ENCODE results near the gene DDX41.
"Not testable (repeated sequence)": the region's sequence is repeated elsewhere in the genome, so short reads cannot be mapped to it uniquely, and the experiment has no call there.

The DDX41 gene

GRCh38 chr5:177537389-177538361 is 20.9 kb upstream of the DDX41 start:
- DNase-seq, result no peak

- no peak for DNase-seq
Observed at GRCh38 chr5:177536386-177536785, 19.6 kb upstream of the DDX41 start.

- DNase-seq, result no peak
Observed at GRCh38 chr5:177535125-177535524, 18.4 kb upstream of the DDX41 start.

GRCh38 chr5:177534433-177534832 is 17.7 kb upstream of the DDX41 start:
- DNase-seq, result not testable (repeated sequence)

GRCh38 chr5:177531209-177531940 is 14.6 kb upstream of the DDX41 start:
- no peak for DNase-seq

GRCh38 chr5:177530638-177531037 is 13.9 kb upstream of the DDX41 start:
- DNase-seq, result no peak

GRCh38 chr5:177529247-177530203 is 12.8 kb upstream of the DDX41 start:
- no peak for DNase-seq

- DNase-seq, result no peak
Observed at GRCh38 chr5:177528631-177529030, 11.9 kb upstream of the DDX41 start.

GRCh38 chr5:177527595-177527994 is 10.8 kb upstream of the DDX41 start:
- no peak for DNase-seq

- DNase-seq, result no peak
Observed at GRCh38 chr5:177526791-177527190, 10.0 kb upstream of the DDX41 start.

- DNase-seq, result no peak
Observed at GRCh38 chr5:177526191-177526590, 9.4 kb upstream of the DDX41 start.

- DNase-seq, result no peak
Observed at GRCh38 chr5:177524941-177525655, 8.3 kb upstream of the DDX41 start.

GRCh38 chr5:177524539-177524900 is 7.8 kb upstream of the DDX41 start:
- no peak for DNase-seq

- no peak for DNase-seq
Observed at GRCh38 chr5:177523711-177524538, 7.2 kb upstream of the DDX41 start.

- no peak for DNase-seq
Observed at GRCh38 chr5:177520916-177521513, 4.3 kb upstream of the DDX41 start.

- DNase-seq, result no peak
Observed at GRCh38 chr5:177520271-177520670, 3.5 kb upstream of the DDX41 start.

- no peak for DNase-seq
Observed at GRCh38 chr5:177519463-177520235, 2.9 kb upstream of the DDX41 start.

- no peak for DNase-seq
Observed at GRCh38 chr5:177515580-177515979, 1.2 kb downstream of the DDX41 start.

- no peak for DNase-seq
Observed at GRCh38 chr5:177514541-177514940, 2.2 kb downstream of the DDX41 start.

GRCh38 chr5:177513500-177513899 is 3.3 kb downstream of the DDX41 start:
- DNase-seq, result no peak
